ENCODE data around the gene KIF26B. TPM values are rescaled to one million over a fixed set of nuclear protein-coding genes. Genes with fewer than 3 reads are reported as not detected.

The KIF26B gene
- total and polyA plus RNA-seq, 5 donors, result 0.11 to 0.41 (median 0.29) TPM

DNA sequence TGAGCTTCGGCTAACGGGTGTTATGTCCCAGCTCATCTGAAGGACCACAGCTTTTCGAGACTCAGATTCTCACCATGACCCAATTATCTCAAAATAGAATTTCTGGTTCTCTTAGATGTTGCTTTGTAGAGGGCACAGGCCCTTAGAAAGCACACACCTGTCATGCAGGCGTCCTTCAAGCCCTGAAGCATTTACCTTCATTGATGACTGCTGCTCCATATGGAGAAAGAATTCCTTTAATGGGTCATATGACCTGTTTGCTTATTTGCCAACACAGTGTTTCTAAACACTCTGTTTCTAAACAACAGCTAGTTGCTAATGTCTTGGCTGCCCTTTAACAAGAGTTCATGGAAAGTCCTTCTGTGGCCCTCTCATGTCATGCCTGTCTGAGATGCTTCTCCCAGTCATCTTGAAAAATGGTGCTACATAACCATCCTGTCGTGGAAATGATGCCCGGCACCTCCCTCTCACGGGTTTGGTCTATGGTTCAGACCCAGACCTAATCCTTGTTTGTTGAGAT lies 495.7 kb downstream of the KIF26B start:
- no peak for DNase-seq
- Histone ChIP-seq H3K27ac (ENCODE audit: low read length) (no peak overlapping the region), H3K4me3 (ENCODE audit: low read length) (no peak overlapping the region), H3K9me3 (ENCODE audit: control insufficient read depth, low read length) (no peaks in the 10 kb centered on the region), H3K27me3 (ENCODE audit: control insufficient read depth, insufficient read depth) (no peaks in the 10 kb centered on the region), H3K4me1 (ENCODE audit: control insufficient read depth, insufficient read depth, low read length) (no peaks in the 10 kb centered on the region)
- ATAC-seq, result no peak
- WGBS, result 92% methylated on average over 7 of the region's 7 CpGs
- intact Hi-C loops (cut with DNase I), result no loop called here

DNA sequence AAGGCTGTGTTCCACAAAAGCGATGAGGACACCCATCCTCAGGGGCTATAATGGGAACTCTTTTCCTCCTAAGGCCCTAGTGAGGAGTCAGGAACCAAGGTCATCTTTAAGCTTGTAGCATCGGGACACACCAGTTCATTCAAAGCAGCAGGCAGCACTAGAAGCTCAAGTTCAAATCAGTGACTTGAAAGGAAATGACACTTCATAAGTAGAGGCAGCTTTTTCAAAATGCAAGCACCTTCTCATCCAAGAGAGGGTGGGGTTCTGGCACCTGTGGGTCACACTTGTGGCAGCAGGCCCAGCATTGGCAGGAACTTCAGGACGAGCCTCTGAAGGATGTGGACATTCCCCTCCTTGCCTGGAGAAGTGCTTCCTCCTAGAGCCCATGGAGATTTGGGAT lies 496.3 kb downstream of the KIF26B start:
- 70% methylated on average over 3 of the region's 3 CpGs for WGBS
- H3K9me3 ChIP-seq (ENCODE audit: control insufficient read depth, low read length), result no peaks in the 10 kb centered on the region
- intact Hi-C loops (cut with DNase I), result no loop called here
- H3K4me1 ChIP-seq (ENCODE audit: control insufficient read depth, insufficient read depth, low read length), result no peaks in the 10 kb centered on the region
- H3K4me3 ChIP-seq (ENCODE audit: low read length), result no peak overlapping the region
- H3K27ac ChIP-seq (ENCODE audit: low read length), result no peak overlapping the region
- no peak for ATAC-seq
- no peak for DNase-seq
- H3K27me3 ChIP-seq (ENCODE audit: control insufficient read depth, insufficient read depth), result no peaks in the 10 kb centered on the region

DNA sequence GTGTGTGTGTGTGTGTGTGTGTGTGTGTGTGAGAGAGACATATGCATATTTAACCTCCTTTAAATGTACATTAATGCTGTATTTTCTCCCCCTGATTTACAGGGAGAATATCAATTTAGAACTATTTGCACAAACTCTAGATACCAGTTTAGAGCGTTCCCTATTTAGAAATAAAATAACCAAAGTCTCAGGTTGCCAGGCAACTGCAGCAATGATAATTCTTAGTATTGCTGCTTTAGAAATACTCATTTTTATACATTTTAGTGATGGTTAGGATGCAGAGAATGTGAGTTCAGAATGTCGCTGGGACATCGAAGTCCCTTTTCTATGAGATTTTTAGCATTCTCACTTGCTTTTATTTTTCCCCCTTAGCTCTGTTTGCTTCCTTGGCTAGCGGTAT lies 497.3 kb downstream of the KIF26B start:
- Histone ChIP-seq H3K9me3 (ENCODE audit: control insufficient read depth, low read length) (no peaks in the 10 kb centered on the region), H3K4me1 (ENCODE audit: control insufficient read depth, insufficient read depth, low read length) (no peaks in the 10 kb centered on the region), H3K4me3 (ENCODE audit: low read length) (no peak overlapping the region), H3K27me3 (ENCODE audit: control insufficient read depth, insufficient read depth) (no peaks in the 10 kb centered on the region), H3K27ac (ENCODE audit: low read length) (no peak overlapping the region)
- DNase-seq (no peak), ATAC-seq (no peak)
- WGBS, result 91% methylated on average over 4 of the region's 4 CpGs
- intact Hi-C loops (cut with DNase I), result no loop called here

DNA sequence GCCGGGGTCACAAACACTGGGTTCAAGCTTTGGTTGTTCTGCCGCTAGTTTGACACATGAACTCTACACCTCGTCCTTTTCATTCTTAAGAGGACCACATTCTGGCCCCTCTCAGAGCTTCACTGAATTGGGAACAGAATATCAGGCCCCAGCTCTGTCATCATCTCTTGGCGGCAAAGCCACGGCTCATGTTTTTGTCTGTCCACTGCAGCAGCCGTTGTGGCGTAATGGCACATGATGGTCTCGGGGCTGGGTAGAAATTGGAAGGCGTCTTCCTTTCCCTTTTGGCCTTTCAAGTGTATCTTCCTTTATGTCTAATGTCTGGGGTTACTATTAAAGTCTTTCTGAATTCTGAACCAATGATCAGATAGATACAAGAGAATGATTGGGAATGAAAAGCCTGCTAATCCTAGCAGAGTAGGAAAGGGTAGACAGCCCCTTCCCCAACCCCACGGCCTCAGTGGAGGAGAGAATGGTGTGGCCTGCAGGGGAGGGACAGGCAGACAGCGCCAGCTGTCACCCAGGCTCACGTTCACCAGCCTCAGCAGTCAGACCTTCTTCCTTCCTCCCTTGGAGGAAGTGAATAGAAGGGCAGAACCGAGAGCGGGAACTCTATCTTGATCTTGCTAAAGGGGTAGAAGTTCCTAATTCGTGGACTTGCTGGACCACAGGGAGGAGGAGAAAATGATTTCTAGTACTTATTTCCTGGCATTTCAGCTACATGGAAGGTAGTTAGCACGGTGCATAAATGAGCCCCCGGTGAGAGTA lies 498.1 kb downstream of the KIF26B start:
- no peak overlapping the region for H3K27ac ChIP-seq (ENCODE audit: low read length)

DNA sequence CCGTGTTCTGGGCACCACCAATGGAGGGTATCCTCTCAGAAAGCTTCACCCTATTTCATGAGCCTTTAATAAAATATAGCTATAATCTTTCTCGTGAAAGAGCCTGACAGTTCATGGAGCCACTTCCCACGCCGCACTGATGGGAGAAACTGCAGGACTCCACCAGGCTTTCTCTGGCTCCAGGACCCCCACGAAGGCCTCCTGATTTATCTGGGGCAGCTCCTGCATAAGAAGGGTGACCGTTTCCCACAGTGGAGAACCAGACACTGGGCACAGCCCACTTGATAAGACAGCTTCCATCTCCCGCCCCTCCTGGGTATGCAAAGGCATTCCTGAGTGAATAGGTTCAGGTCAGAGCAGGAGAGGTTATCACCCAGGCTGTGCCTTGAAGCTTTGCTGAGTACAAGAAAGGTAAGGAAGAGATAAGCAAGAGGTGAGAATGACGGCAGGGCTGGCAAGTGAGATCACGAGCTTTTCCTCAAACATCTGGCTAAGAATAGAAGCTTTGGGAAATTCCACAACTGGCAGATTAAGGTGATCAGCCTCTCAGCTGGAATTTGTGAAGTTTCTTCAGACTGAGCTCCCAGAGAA lies 499.8 kb downstream of the KIF26B start:
- no peaks in the 10 kb centered on the region for H3K9me3 ChIP-seq (ENCODE audit: control insufficient read depth, low read length)
- 51% methylated on average over 9 of the region's 9 CpGs for WGBS
- H3K27me3 ChIP-seq (ENCODE audit: control insufficient read depth, insufficient read depth), result no peaks in the 10 kb centered on the region
- ATAC-seq (peak; percentile 56 to 57), DNase-seq (no peak)
- H3K4me3 ChIP-seq (ENCODE audit: low read length), result no peak overlapping the region
- H3K4me1 ChIP-seq (ENCODE audit: control insufficient read depth, insufficient read depth, low read length), result no peaks in the 10 kb centered on the region
- intact Hi-C loops (cut with DNase I), result no loop called here
- no peak overlapping the region for H3K27ac ChIP-seq (ENCODE audit: low read length)

More for the DNA sequence above, 498.1 kb downstream of the KIF26B start:
- 62% methylated on average over 17 of the region's 17 CpGs for WGBS
- intact Hi-C loops (cut with DNase I), result no loop called here
- Histone ChIP-seq H3K9me3 (ENCODE audit: control insufficient read depth, low read length) (no peaks in the 10 kb centered on the region), H3K4me3 (ENCODE audit: low read length) (no peak overlapping the region), H3K4me1 (ENCODE audit: control insufficient read depth, insufficient read depth, low read length) (no peaks in the 10 kb centered on the region), H3K27me3 (ENCODE audit: control insufficient read depth, insufficient read depth) (no peaks in the 10 kb centered on the region)
- ATAC-seq, result no peak
- DNase-seq, result no peak

DNA sequence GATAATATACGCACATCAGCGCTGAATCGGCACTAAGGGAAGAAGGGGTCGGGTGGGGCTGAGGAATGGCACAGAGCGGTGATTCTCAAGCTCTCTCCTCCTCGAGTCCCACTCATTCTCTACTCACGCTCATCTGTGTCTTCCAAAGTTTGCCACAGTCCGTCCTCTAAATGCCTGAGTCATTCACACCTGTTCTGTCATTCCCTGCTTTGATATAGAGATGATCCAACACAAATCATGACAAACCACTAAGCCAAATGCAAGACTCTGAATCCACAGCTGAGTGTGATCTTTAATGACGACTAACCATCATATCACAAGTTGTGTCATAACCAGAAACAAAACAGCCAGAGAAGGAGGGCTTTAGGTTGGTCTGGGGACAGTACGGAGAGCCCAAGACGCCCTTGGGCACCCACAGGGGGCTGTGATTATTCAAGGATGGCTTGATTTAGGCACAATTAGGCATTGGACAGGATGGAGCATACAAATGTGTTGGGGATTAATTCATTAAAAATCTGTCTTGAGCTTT lies 501.5 kb downstream of the KIF26B start:
- ATAC-seq, result no peak
- DNase-seq, result no peak
- intact Hi-C loops (cut with DNase I), result no loop called here
- no peak overlapping the region for H3K27ac ChIP-seq (ENCODE audit: low read length)
- no peaks in the 10 kb centered on the region for H3K27me3 ChIP-seq (ENCODE audit: control insufficient read depth, insufficient read depth)
- no peak overlapping the region for H3K4me3 ChIP-seq (ENCODE audit: low read length)
- WGBS, result 87% methylated on average over 11 of the region's 11 CpGs
- no peaks in the 10 kb centered on the region for H3K9me3 ChIP-seq (ENCODE audit: control insufficient read depth, low read length)
- H3K4me1 ChIP-seq (ENCODE audit: control insufficient read depth, insufficient read depth, low read length), result no peaks in the 10 kb centered on the region

DNA sequence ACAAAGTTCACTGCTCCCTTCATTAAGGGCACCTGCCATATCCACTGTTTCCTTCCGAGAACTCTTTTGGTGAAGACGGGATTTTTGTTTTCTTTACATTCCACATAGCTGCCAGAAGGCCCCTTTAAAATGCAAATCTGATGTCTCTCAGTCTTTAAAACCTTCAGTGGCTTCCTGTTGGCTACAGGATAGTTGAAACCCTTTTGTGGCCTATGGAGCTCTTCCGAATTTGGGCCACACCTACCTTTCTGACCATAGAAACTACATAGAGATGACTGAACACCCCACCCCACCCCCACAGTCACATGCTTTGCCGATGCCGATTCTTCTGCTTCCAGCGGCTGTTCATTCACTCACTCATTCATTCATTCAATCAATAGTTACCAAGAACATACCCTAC lies 502.6 kb downstream of the KIF26B start:
- 91% methylated on average over 6 of the region's 6 CpGs for WGBS
- Histone ChIP-seq H3K4me3 (ENCODE audit: low read length) (no peak overlapping the region), H3K9me3 (ENCODE audit: control insufficient read depth, low read length) (no peaks in the 10 kb centered on the region), H3K27ac (ENCODE audit: low read length) (no peak overlapping the region), H3K27me3 (ENCODE audit: control insufficient read depth, insufficient read depth) (no peaks in the 10 kb centered on the region), H3K4me1 (ENCODE audit: control insufficient read depth, insufficient read depth, low read length) (no peaks in the 10 kb centered on the region)
- DNase-seq (no peak), ATAC-seq (no peak)
- intact Hi-C loops (cut with DNase I), result no loop called here

DNA sequence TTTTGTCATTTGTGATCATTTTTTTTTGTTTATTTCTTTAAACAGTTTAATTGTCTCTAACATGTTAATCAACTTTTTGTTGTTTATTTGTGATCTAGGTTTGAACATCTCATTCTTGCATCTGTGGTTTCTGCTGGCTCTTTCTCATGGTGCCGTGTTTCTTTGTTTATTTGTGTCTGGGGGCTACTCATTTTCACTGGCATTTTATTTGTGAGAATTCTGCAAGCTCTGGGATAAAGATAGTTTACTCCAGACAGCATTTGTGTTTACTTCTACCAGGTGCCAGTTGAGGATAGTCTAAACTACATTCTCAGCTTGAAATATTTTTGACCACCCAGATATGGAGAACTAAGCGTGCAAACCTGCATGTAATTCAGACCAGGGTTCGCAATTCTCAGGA lies 508.6 kb downstream of the KIF26B start:
- DNase-seq (no peak), ATAC-seq (no peak)
- 90% methylated on average over 3 of the region's 3 CpGs for WGBS
- Histone ChIP-seq H3K27me3 (ENCODE audit: control insufficient read depth, insufficient read depth) (no peaks in the 10 kb centered on the region), H3K9me3 (ENCODE audit: control insufficient read depth, low read length) (no peaks in the 10 kb centered on the region), H3K4me3 (ENCODE audit: low read length) (no peak overlapping the region), H3K4me1 (ENCODE audit: control insufficient read depth, insufficient read depth, low read length) (no peaks in the 10 kb centered on the region), H3K27ac (ENCODE audit: low read length) (no peak overlapping the region)
- intact Hi-C loops (cut with DNase I), result no loop called here

DNA sequence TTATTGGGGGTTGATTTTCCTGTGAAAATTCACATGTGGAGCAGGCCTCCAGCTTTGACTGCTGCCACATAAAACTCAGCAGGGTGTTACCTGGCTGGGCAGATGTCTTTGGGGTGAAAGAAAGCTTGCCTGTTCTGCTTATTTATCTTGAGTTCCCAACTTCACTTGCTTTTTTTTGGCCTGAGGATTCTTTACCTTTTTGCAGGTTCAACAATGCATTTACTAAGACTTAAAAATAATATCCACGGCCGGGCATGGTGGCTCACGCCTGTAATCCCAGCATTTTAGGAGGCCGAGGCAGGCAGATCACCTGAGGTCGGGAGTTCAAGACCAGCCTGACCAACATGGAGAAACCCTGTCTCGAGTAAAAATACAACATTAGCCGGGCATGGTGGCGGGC lies 509.1 kb downstream of the KIF26B start:
- intact Hi-C loops (cut with DNase I), result no loop called here
- ATAC-seq, result no peak
- 97% methylated on average over 8 of the region's 8 CpGs for WGBS
- no peaks in the 10 kb centered on the region for H3K9me3 ChIP-seq (ENCODE audit: control insufficient read depth, low read length)
- H3K4me3 ChIP-seq (ENCODE audit: low read length), result no peak overlapping the region
- no peak overlapping the region for H3K27ac ChIP-seq (ENCODE audit: low read length)
- H3K27me3 ChIP-seq (ENCODE audit: control insufficient read depth, insufficient read depth), result no peaks in the 10 kb centered on the region
- no peak for DNase-seq
- H3K4me1 ChIP-seq (ENCODE audit: control insufficient read depth, insufficient read depth, low read length), result no peaks in the 10 kb centered on the region

DNA sequence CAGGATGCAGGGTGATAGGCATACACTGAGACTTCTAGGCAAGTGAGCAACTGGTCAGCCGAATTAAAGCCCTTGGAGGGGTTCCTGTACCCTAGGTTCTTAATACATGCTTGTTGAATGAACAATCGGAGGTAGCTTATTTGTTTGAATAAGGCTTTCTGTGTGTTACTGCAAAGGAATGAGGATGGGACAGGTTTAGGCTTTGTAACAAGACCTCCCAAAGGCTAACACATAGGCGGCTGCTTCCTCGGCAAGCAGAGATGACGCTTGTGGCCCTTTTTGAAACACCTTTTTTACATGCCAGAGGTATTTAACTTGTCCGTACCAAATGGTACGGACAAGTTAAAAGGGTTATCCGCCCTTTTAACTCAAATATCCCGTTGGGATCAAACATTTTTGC lies 511.6 kb downstream of the KIF26B start:
- H3K27ac ChIP-seq (ENCODE audit: low read length), result no peak overlapping the region
- H3K4me3 ChIP-seq (ENCODE audit: low read length), result no peak overlapping the region
- no peak for DNase-seq
- intact Hi-C loops (cut with DNase I), result no loop called here
- no peak for ATAC-seq
- no peaks in the 10 kb centered on the region for H3K9me3 ChIP-seq (ENCODE audit: control insufficient read depth, low read length)
- 89% methylated on average over 9 of the region's 9 CpGs for WGBS
- H3K27me3 ChIP-seq (ENCODE audit: control insufficient read depth, insufficient read depth), result no peaks in the 10 kb centered on the region
- no peaks in the 10 kb centered on the region for H3K4me1 ChIP-seq (ENCODE audit: control insufficient read depth, insufficient read depth, low read length)

DNA sequence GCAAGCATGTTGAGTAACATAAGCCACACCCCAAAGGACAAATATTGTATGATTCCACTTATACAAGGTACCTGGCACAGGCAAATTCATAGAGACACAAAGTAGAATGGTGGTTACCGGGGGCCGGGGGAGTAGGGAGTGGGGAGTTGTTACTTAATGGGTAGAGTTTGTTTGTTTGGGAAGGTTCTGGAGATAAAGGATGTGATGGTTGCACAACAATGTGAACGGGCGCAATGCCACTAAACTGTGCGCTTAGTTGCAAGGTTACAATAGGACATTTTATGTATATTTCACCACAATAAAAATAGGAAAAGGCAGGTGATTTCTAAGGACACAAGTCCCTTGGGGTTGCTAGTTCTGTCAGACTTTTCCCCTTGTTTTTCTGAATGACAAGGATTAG lies 516.6 kb downstream of the KIF26B start:
- Histone ChIP-seq H3K4me1 (ENCODE audit: control insufficient read depth, insufficient read depth, low read length) (no peaks in the 10 kb centered on the region), H3K4me3 (ENCODE audit: low read length) (no peak overlapping the region)
- 93% methylated on average over 5 of the region's 5 CpGs for WGBS

More for the DNA sequence above, 516.6 kb downstream of the KIF26B start:
- Histone ChIP-seq H3K27me3 (ENCODE audit: control insufficient read depth, insufficient read depth) (no peaks in the 10 kb centered on the region), H3K27ac (ENCODE audit: low read length) (no peak overlapping the region), H3K9me3 (ENCODE audit: control insufficient read depth, low read length) (no peaks in the 10 kb centered on the region)
- intact Hi-C loops (cut with DNase I), result no loop called here
- ATAC-seq (no peak), DNase-seq (no peak)
